ENCODE measurements around the gene CNPY1.
A peak's percentile ranks its signal among the peaks of the same experiment; 100 is the strongest.
"Not testable (repeated sequence)": the region's sequence is repeated elsewhere in the genome, so short reads cannot be mapped to it uniquely, and the experiment has no call there.

The CNPY1 gene

DNA sequence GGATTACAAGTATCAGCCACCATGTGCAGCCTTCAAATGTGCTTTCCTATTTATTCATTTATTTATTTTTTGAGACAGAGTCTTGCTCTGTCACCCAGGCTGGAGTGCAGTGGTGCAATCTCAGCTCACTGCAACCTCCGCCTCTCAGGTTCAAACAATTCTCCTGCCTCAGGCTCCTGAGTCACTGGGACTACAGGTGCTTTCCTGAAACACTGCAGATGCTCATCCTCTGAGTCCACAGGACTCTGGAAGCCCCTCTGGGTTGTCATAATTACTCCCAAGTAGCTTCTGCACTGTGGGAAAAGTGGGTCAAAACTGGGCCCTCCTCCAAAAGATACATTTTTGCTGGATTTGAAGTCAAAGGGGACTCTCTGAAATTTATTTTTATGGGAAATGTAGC lies at the start of gene CNPY1:
Gene CNPY1, minus strand, starts transcription at position 111 of the 400 bp plus-strand sequence. CDS start 630 bp downstream, outside the sequence.
- not testable (repeated sequence) for DNase-seq (ENCODE audit: low read depth)

- DNase-seq (ENCODE audit: low read depth), result no peak
These were observed 48.6 kb upstream of the CNPY1 start for GRCh38 chr7:155594961-155595366.

DNA sequence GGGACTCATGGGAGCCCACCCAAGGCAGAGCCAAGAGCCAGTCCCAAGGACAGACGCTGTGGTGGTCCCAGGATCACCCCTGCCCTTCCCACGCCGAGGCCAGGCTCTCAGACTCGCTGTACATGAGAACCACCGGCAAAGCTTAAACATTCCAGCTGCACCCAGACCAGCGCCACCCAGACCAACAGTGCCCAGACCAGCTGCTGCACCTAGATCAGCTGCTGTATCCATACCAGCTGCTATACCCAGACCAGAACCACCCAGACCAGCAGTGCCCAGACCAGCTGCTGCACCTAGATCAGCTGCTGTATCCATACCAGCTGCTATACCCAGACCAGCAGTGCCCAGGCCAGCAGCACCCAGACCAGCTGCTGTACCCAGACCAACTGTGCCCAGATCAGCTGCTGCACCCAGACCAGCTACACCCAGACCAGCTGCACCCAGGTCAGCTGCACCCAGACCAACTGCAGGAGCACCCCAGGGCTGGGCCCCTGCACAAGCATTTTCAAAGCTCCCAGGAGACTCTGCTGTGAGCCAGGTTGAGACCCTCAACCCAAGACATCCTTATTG lies 47.9 kb upstream of the CNPY1 start:
- no peak for DNase-seq (ENCODE audit: low read depth)

GRCh38 chr7:155593461-155594162 lies 47.3 kb upstream of the CNPY1 start:
- DNase-seq (ENCODE audit: low read depth), result no peak

DNA sequence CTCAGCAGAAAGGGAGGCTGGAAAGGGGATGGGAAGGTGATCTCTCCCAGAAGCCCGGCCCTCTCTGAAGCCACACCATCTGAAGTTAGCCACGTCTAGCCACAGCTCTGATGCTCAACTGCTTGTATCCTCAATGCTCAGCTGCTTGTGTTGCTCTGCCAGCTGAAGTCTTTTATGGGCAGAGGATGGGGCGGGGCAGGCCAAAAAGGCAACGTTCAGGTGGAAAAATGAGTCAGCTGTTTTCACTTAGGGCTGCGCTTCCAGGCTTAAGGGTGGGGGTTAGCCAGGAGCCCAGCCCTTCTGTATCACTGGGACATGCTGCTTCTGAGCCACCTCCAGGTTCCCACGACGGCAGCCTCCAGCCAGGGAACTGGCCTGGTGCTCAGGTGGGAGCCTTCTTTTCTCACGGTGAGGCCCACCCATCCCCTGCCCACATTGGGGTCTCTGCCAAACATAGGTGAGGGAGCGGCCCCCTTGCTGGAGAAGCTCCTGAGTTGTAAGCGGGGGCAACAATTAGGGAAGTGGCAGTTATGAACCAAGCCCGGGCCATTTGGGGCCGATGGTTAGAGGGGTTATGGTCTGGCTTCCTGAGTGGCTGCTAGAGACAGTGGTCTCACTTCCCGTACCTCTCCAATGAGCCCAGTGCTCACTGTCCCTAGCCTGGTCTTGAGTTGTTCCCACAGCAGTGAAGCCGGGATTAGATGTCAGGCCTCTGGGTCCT lies 44.9 kb upstream of the CNPY1 start:
- DNase-seq (ENCODE audit: low read depth), result no peak

DNA sequence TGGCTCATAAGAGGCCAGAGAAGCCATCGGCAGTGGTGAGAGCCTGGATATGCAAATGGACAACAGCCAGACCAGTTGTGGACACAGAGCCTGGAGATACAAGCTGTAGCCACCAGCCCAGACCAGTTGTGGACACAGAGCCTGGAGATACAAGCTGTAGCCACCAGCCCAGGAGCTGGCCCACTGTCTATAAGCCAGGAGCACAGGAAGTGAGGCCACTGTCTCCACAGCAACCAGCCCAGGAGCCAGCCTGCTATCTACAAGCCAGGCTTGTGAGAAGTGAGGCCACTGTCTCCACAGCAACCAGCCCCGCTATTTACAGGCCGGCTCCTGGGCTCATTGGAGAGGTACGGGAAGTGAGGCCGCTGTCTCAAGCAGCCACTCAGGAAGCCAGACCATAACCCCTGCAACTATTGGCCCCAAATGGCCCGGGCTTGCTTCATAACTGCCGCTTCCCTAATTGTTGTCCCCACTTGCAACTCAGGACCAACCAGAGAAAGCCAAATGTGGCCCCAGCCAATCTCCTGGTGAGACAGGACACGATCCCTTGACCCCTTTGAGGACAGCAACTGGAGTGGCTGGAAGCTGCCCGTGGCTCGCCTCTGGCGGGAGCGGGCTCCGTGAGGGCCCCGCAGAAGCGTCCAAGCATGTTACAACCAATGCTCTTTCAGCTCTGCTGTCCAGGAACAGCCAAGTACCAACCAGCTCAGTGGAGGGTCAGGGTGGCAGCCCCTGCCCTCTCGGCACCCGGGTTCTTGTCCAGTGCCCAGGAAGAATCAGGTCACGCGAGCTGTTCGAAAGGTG lies 44.1 kb upstream of the CNPY1 start:
- peak; percentile 63 for DNase-seq (ENCODE audit: low read depth)

DNA sequence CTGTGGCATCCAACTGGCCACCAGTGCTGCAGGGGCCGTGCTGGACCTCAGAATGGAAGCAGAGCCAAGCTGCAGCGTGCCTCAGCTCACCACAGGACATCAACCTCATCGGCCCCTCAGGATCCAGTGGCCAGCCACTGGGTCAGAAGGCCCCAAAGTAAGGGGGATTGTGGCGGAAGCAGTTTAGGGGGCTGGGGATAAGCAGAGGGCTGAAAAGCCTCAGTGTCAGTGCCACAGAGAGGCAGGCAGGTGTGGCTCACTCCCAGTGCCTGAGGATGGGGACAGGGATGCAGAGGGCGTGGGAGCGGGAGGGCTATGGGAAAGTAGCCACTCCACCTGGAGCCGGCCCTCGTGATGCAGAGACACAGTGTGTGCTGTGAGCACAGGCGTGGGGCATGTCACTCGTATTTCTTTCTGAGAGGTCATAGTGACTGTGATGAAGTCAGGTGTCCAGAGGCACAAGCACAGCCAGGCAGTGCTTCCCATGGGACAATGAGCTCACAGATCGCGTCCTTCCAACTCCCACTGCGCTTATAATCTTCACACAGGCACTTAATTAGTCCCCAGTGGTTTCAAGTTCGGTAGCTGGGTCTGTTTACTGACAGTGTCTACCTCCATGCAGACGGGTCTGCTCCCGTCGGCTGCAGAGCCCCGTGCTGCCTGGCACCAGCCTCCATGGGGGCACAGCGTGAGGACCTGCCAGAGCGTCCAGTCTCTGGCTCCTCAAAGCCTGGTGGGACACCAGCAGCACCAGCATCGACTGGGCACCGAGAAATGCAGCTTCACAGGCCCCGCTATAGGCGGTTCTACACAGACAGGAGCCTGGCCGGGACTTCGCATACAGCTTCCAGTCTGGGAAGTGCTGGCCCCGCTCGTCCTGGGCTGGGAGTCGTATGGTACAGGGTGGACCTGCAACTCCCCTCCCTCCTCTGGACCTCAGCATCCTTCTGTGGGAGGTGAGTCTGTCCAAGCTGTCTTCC lies 42.9 kb upstream of the CNPY1 start:
- DNase-seq (ENCODE audit: low read depth), result no peak

GRCh38 chr7:155588468-155588998 lies 42.2 kb upstream of the CNPY1 start:
- no peak for DNase-seq (ENCODE audit: low read depth)

GRCh38 chr7:155587486-155587885 lies 41.1 kb upstream of the CNPY1 start:
- no peak for DNase-seq (ENCODE audit: low read depth)

- DNase-seq (ENCODE audit: low read depth), result no peak
These were observed 40.6 kb upstream of the CNPY1 start for GRCh38 chr7:155586843-155587440.

- no peak for DNase-seq (ENCODE audit: low read depth)
These were observed 39.6 kb upstream of the CNPY1 start for GRCh38 chr7:155585951-155586350.

GRCh38 chr7:155585532-155585895 lies 39.2 kb upstream of the CNPY1 start:
- no peak for DNase-seq (ENCODE audit: low read depth)

GRCh38 chr7:155584763-155585531 lies 38.6 kb upstream of the CNPY1 start:
- no peak for DNase-seq (ENCODE audit: low read depth)

DNA sequence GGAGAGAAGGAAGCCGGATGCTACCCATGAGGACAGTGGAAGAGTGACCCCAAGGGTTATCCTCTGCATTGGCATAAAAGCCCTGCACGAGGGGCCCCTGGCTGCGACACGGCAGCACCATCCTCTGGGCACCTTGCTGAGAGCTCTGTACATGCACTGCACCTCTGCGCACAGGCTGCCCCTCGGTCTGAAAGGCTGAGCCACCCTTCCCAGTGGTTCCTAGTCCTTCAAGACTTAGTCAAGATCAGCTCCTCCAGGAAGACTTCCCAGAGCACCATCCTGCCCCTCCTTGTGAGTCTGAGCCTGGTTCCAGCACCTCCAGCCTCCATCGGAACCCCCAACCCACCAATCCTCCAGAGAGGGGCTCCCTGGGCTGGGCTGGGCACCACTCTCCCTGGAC lies 37.9 kb upstream of the CNPY1 start:
- no peak for DNase-seq (ENCODE audit: low read depth)

GRCh38 chr7:155583636-155584035 lies 37.3 kb upstream of the CNPY1 start:
- no peak for DNase-seq (ENCODE audit: low read depth)

DNA sequence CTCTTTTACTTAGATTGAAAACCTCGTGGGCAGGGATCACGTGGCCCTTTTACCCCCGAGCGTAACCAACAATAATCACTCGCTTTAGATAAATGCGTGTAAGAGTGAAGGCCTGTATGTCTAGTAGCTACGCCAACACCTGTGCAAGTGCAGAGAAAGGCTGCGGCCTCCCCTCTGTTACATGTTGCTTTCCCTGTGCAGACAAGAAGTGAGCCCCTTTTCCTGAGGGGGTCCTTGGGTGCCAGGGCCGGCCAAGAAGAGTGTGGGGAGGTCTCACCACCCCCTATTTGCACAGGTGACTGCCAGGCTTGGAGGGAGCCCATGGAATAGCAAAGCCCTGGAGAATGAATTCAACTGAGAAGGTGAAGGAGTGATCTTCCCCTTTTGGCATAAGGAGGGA lies 35.6 kb upstream of the CNPY1 start:
- DNase-seq (ENCODE audit: low read depth), result no peak

GRCh38 chr7:155581107-155581830 lies 34.9 kb upstream of the CNPY1 start:
- no peak for DNase-seq (ENCODE audit: low read depth)

DNA sequence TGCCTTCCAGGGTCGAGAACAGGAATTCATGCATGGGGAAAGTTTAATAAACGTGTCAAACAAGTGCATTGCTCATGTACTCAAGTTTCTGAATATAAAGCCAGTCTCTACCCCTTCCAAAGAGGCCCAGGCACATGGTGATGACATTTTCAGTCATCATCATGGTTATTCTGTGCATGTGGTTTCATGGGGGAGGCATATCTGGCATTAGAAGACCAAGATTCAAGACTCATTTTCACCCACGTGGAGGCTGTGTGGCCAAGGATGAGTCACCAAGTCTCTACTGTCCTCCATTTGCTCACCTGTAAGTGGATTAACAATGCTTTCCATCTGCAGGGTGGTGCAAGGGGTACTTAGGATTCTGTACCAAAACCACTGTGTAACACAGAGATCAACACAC lies 34.0 kb upstream of the CNPY1 start:
- DNase-seq (ENCODE audit: low read depth), result no peak

GRCh38 chr7:155579565-155579964 lies 33.2 kb upstream of the CNPY1 start:
- DNase-seq (ENCODE audit: low read depth), result no peak

Data from CMK (cell line).